Panc1 (cell line): ENCODE data around the gene ZNF669. TPM values are rescaled to one million over a fixed set of nuclear protein-coding genes. Genes with fewer than 3 reads are reported as not detected.

ENCODE experiments used
- ATAC-seq: fragments of 200-7000 bp; cut with Tn5 transposase; 2 replicates; pipeline ENCODE4 v1.9.1; 2020; ENCODE audit warnings: mild to moderate bottlenecking, moderate library complexity
- BruUV-seq: library from RNA; stranded (reverse); fragments of 400-500 nt; replicated peaks from 2 replicates; lab custom pipeline; 2021; lab: Mats Ljungman, UMichigan
- CTCF ChIA-PET: fragments of 300-600 bp; sonication (Branson Sonifier 250); formaldehyde crosslinking; loops from one replicate; lab custom pipeline; 2022; ENCODE audit warnings: antibody characterized with exemption; lab: Charles Lee
- POLR2A ChIA-PET: fragments of 300-600 bp; sonication (Branson Sonifier 250); formaldehyde crosslinking; loops from one replicate; lab custom pipeline; 2022; ENCODE audit warnings: antibody characterized with exemption; lab: Charles Lee
- DNase-seq: peaks from one replicate; pipeline ENCODE4 v3.0.0-alpha.2; 2010; ENCODE audit warnings: low read depth, low spot score
- H3K27ac ChIP-seq: 2 replicates; pipeline ENCODE4 v1.5.1; 2011; ENCODE audit warnings: mild to moderate bottlenecking, low read length, inconsistent platforms
- H3K27me3 ChIP-seq: fragments of 200-500 bp; sonication (Bioruptor generic); 2 replicates; pipeline ENCODE4 v1.6.0; 2014; ENCODE audit warnings: low read length, inconsistent platforms; ENCODE audit not compliant: control insufficient read depth, insufficient read depth
- H3K36me3 ChIP-seq: fragments of 200-500 bp; sonication (Bioruptor generic); 2 replicates; pipeline ENCODE4 v1.5.1; 2014; ENCODE audit warnings: inconsistent platforms, mild to moderate bottlenecking, low read length, moderate library complexity; ENCODE audit not compliant: control insufficient read depth, insufficient read depth
- H3K4me1 ChIP-seq: 2 replicates; pipeline ENCODE4 v1.5.1; 2011; ENCODE audit warnings: inconsistent platforms, mild to moderate bottlenecking, low read length, moderate library complexity; ENCODE audit not compliant: control insufficient read depth, insufficient read depth
- H3K4me3 ChIP-seq, 2 experiments: 2 replicates each; pipeline ENCODE4 v1.5.1; 2011 to 2012; ENCODE audit warnings: low read depth in 2 of 2, low read length in 2 of 2, mild to moderate bottlenecking in 2 of 2, inconsistent platforms in 1 of 2, moderate library complexity in 1 of 2
- H3K9me3 ChIP-seq: fragments of 200-500 bp; sonication (Bioruptor generic); 2 replicates; pipeline ENCODE4 v1.5.1; 2014; ENCODE audit warnings: low read depth, mild to moderate bottlenecking, inconsistent platforms, low read length, moderate library complexity; ENCODE audit not compliant: control insufficient read depth, insufficient read depth
- POLR2AphosphoS5 ChIP-seq: IDR thresholded peaks from 2 replicates; pipeline ENCODE4 v1.6.1; 2012; ENCODE audit warnings: mild to moderate bottlenecking, low read depth, low read length, moderate library complexity
- SIN3A ChIP-seq: IDR thresholded peaks from 2 replicates; pipeline ENCODE4 v1.6.1; 2012; ENCODE audit warnings: low read depth, mild to moderate bottlenecking, low read length, moderate library complexity, borderline replicate concordance; ENCODE audit not compliant: insufficient read depth
- TCF7L2 ChIP-seq: IDR thresholded peaks from 2 replicates; pipeline ENCODE4 v1.6.1; 2011; ENCODE audit warnings: mild to moderate bottlenecking, low read depth, low read length, inconsistent platforms
- in situ Hi-C: cut with HindIII; loops from 2 replicates; pipeline ENCODE4 v1.10.0; 2016; ENCODE audit warnings: low sequenced_read_pairs, low pct_unique_long_range_greater_than_20kb
- intact Hi-C: fragments of 100-400 bp; cut with micrococcal nuclease; formaldehyde crosslinking; loops from one replicate; pipeline ENCODE4 v1.10.0; 2022; ENCODE audit not compliant: unreplicated experiment
- total RNA-seq: library from RNA; stranded (reverse); gene quantifications from one replicate; pipeline ENCODE4 v1.2.1, GENCODE V29; 2021; ENCODE audit not compliant: unreplicated experiment
- TF ChIP-seq, protein P1 (sequence below): fragments of 450-650 bp; IDR thresholded peaks from 2 replicates; pipeline ENCODE4 v1.5.1; 2017; ENCODE audit warnings: mild to moderate bottlenecking
- TF ChIP-seq, protein P2 (sequence below), 2 experiments: IDR thresholded peaks; 2 replicates each; pipeline ENCODE4 v1.6.1; 2011 to 2012; ENCODE audit warnings: low read depth in 2 of 2, control low read depth in 1 of 2, low read length in 1 of 2, mild to moderate bottlenecking in 1 of 2, moderate library complexity in 1 of 2; ENCODE audit not compliant: insufficient read depth in 1 of 2

The ZNF669 gene
- total RNA-seq, 1 experiment from 2014 or later: 13.9 TPM

GRCh38 chr1:247084771-247085170 lies 19.4 kb downstream of the ZNF669 start:
- TF ChIP-seq POLR2AphosphoS5 (no peak), SIN3A (no peak), TCF7L2 (no peak)
- TF ChIP-seq, protein P1, sequence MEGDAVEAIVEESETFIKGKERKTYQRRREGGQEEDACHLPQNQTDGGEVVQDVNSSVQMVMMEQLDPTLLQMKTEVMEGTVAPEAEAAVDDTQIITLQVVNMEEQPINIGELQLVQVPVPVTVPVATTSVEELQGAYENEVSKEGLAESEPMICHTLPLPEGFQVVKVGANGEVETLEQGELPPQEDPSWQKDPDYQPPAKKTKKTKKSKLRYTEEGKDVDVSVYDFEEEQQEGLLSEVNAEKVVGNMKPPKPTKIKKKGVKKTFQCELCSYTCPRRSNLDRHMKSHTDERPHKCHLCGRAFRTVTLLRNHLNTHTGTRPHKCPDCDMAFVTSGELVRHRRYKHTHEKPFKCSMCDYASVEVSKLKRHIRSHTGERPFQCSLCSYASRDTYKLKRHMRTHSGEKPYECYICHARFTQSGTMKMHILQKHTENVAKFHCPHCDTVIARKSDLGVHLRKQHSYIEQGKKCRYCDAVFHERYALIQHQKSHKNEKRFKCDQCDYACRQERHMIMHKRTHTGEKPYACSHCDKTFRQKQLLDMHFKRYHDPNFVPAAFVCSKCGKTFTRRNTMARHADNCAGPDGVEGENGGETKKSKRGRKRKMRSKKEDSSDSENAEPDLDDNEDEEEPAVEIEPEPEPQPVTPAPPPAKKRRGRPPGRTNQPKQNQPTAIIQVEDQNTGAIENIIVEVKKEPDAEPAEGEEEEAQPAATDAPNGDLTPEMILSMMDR: no peak
- TF ChIP-seq, protein P2, sequence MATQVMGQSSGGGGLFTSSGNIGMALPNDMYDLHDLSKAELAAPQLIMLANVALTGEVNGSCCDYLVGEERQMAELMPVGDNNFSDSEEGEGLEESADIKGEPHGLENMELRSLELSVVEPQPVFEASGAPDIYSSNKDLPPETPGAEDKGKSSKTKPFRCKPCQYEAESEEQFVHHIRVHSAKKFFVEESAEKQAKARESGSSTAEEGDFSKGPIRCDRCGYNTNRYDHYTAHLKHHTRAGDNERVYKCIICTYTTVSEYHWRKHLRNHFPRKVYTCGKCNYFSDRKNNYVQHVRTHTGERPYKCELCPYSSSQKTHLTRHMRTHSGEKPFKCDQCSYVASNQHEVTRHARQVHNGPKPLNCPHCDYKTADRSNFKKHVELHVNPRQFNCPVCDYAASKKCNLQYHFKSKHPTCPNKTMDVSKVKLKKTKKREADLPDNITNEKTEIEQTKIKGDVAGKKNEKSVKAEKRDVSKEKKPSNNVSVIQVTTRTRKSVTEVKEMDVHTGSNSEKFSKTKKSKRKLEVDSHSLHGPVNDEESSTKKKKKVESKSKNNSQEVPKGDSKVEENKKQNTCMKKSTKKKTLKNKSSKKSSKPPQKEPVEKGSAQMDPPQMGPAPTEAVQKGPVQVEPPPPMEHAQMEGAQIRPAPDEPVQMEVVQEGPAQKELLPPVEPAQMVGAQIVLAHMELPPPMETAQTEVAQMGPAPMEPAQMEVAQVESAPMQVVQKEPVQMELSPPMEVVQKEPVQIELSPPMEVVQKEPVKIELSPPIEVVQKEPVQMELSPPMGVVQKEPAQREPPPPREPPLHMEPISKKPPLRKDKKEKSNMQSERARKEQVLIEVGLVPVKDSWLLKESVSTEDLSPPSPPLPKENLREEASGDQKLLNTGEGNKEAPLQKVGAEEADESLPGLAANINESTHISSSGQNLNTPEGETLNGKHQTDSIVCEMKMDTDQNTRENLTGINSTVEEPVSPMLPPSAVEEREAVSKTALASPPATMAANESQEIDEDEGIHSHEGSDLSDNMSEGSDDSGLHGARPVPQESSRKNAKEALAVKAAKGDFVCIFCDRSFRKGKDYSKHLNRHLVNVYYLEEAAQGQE (IDR thresholded peaks at IDR 0.05; ENCODE audit: insufficient read depth in 1 of 2, low read depth in 2 of 2, low read length in 1 of 2): no peak
- no peaks in the 10 kb centered on the region for H3K36me3 ChIP-seq
- no TSS peak for BruUV-seq
- H3K27ac ChIP-seq: no peak overlapping the region
- ChIA-PET CTCF (no interaction called here), POLR2A (no interaction called here)
- in situ Hi-C loops: no loop called here
- no peak for DNase-seq
- no peak for ATAC-seq
- no peak overlapping the region for H3K4me3 ChIP-seq
- H3K9me3 ChIP-seq: no peaks in the 10 kb centered on the region
- no peaks in the 10 kb centered on the region for H3K27me3 ChIP-seq
- peaks cover 5% of the 10 kb centered on the region; the same call in 1 of the 2 replicates for H3K4me1 ChIP-seq
- intact Hi-C loops: no loop called here

DNA sequence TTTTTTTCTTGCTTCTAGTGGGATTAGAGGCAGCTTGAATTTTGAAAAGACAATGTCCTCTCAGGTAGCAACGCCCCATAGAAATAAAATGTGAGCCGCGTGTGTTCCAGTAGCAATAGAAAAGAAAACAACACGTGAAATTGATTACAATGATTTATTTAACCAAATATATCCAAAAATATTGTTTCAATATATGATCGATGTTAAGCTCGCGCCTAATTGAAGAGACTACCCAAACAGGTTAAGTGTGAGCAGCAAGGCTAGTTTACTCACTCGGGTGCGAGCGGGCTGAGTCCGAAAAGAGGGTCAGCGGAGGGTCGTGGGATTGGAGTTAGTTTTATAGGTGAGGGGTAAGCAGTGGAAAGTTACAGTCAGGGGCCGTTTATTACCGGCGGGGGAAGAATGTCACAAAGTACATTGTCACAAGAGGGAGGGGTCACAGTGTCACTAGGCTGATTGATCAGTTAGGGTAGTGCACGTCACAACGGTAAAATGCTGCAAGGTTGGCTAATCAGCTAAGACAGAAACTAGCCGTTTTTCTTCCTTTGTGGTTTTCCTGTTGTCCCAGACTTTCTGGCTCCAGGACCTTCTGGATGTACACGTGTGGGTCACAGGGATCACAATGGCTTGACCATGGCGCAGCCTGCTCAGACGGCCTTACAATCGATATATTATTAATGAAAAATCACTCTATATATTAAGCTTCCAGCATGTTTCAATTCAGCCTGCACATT lies 24.8 kb downstream of the ZNF669 start:
- Histone ChIP-seq H3K36me3 (no peaks in the 10 kb centered on the region; the same call in 1 of the 2 replicates), H3K27me3 (no peaks in the 10 kb centered on the region), H3K4me3 (peak overlapping the region; percentile 82 to 96), H3K27ac (peak overlapping the region; percentile 91), H3K4me1 (peaks cover 12% of the 10 kb centered on the region), H3K9me3 (peaks cover 14% of the 10 kb centered on the region; the same call in 1 of the 2 replicates)
- no TSS peak for BruUV-seq
- in situ Hi-C loops: no loop called here
- DNase-seq: peak; percentile 20
- intact Hi-C loops: loop anchor here (5.0 kb wide), 1 partner anchor 92 kb away; no protein-coding TSS in a partner anchor
- ChIA-PET POLR2A (interaction anchor here (0.7 to 1.9 kb wide), 2 partner anchors 25 to 425 kb away, joined by 5 read pairs; partner anchors contain the start of gene ZNF669), CTCF (interaction anchor here (0.6 kb wide), 1 partner anchor 174 kb away, joined by 3 read pairs; no protein-coding TSS in a partner anchor)
- TF ChIP-seq POLR2AphosphoS5 (no peak), SIN3A (no peak), TCF7L2 (no peak)
- TF ChIP-seq, protein P1: no peak
- TF ChIP-seq, protein P2 (IDR thresholded peaks at IDR 0.05; ENCODE audit: insufficient read depth in 1 of 2, low read depth in 2 of 2, low read length in 1 of 2): no peak
- ATAC-seq: peak; percentile 40
